ENCODE measurements around the gene CAMSAP1.

DNA sequence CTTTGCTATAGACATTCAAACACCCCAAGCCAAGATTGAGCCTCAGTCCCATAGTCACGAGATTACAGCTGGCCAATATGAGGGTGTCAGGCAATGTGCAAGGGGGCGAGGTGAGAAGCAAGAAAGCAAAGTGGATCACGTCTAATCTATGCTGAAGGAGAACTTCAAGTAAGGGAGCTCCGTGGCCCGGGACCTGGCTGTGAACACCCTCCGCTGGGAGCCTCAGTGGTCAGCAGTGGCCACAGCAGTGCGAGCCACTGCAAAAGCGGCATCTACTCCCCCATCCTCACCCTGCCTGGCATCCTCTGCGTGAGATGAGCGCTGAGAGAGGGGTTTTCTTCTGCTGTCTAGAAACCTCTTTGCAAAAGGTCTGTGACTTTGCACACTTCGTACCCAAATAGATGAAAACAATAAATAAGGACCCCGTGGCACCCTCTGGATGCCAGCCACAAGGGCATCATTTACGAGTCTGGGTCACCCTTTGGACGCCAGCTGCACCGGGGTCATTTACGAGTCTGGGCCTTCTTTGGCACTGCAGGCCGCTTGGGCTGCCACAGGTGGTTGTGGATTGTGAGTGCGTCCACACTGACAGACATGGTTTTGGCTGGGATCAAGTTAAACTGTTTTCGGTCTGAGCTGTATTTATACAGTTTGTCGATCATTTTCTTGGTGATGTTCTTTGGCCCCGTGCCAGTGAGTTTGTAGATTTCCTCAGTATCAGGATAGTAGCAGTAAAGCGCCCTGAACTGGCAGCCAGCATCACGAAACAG is 96.4 kb downstream of the CAMSAP1 start:
- no peak for TF ChIP-seq POLR2A (IDR thresholded peaks at IDR 0.05)
- TF ChIP-seq, protein P1, sequence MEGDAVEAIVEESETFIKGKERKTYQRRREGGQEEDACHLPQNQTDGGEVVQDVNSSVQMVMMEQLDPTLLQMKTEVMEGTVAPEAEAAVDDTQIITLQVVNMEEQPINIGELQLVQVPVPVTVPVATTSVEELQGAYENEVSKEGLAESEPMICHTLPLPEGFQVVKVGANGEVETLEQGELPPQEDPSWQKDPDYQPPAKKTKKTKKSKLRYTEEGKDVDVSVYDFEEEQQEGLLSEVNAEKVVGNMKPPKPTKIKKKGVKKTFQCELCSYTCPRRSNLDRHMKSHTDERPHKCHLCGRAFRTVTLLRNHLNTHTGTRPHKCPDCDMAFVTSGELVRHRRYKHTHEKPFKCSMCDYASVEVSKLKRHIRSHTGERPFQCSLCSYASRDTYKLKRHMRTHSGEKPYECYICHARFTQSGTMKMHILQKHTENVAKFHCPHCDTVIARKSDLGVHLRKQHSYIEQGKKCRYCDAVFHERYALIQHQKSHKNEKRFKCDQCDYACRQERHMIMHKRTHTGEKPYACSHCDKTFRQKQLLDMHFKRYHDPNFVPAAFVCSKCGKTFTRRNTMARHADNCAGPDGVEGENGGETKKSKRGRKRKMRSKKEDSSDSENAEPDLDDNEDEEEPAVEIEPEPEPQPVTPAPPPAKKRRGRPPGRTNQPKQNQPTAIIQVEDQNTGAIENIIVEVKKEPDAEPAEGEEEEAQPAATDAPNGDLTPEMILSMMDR (IDR thresholded peaks at IDR 0.05), result no peak

All from lower leg skin (tissue), 3 donors.